ENCODE measurements around the gene IKZF1.

DNA sequence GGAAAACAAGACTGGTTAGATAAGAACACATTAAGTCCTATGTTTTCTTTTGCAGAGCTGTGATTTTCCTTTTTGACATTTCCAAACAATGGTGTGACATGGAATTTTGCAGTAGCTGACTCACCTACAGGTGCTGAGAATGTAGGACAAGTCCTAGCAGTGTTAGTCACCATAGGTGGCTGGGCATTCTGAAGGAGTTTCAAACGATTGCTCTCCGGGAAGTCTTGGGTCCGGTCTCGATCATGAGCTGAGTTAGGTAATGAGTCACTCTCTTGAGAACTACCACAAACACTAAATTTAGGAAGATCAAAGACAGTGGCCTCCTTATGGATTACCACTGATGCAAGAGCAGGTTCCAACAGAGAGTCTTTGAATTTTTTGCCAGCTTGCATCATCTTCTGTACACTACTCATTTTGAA lies 142.0 kb downstream of the IKZF1 start:
- TF ChIP-seq, protein P1, sequence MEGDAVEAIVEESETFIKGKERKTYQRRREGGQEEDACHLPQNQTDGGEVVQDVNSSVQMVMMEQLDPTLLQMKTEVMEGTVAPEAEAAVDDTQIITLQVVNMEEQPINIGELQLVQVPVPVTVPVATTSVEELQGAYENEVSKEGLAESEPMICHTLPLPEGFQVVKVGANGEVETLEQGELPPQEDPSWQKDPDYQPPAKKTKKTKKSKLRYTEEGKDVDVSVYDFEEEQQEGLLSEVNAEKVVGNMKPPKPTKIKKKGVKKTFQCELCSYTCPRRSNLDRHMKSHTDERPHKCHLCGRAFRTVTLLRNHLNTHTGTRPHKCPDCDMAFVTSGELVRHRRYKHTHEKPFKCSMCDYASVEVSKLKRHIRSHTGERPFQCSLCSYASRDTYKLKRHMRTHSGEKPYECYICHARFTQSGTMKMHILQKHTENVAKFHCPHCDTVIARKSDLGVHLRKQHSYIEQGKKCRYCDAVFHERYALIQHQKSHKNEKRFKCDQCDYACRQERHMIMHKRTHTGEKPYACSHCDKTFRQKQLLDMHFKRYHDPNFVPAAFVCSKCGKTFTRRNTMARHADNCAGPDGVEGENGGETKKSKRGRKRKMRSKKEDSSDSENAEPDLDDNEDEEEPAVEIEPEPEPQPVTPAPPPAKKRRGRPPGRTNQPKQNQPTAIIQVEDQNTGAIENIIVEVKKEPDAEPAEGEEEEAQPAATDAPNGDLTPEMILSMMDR (IDR thresholded peaks at IDR 0.05; ENCODE audit: insufficient read depth, low read length), result no peak
- TF ChIP-seq POLR2AphosphoS5 (IDR thresholded peaks at IDR 0.05; ENCODE audit: low read depth) (no peak), SPI1 (IDR thresholded peaks at IDR 0.05; ENCODE audit: borderline replicate concordance, low read depth) (no peak), REST (IDR thresholded peaks at IDR 0.05; ENCODE audit: insufficient replicate concordance, low read depth) (no peak), GABPA (IDR thresholded peaks at IDR 0.05; ENCODE audit: low read depth) (no peak)
